HCT116 (cell line): ENCODE results near the gene RYR3. TPM values are rescaled to one million over a fixed set of nuclear protein-coding genes. Genes with fewer than 3 reads are reported as not detected.

Source experiments
- ATAC-seq: fragments of 200-7000 bp; cut with Tn5 transposase; 2 replicates; pipeline ENCODE4 v1.9.1; 2020; ENCODE audit warnings: mild to moderate bottlenecking, moderate library complexity
- BruUV-seq: library from RNA; stranded (reverse); fragments of 400-500 nt; replicated peaks from 2 replicates; lab custom pipeline; 2021; lab: Mats Ljungman, UMichigan
- CTCF ChIA-PET: fragments of 300-600 bp; sonication (Branson Sonifier 250); formaldehyde crosslinking; loops from one replicate; lab custom pipeline; 2021; ENCODE audit warnings: antibody characterized with exemption; lab: Charles Lee
- POLR2A ChIA-PET: fragments of 300-600, 350-600 bp; sonication (Branson Sonifier 250); formaldehyde crosslinking; loops from one replicate; lab custom pipeline; 2021; ENCODE audit warnings: antibody characterized with exemption; lab: Charles Lee
- RAD21 ChIA-PET, 2 experiments: fragments of 300-600 bp; sonication (Branson Sonifier 250); formaldehyde crosslinking; loops; one replicate each; lab custom pipeline; 2023; ENCODE audit warnings: low total read pairs in 2 of 2; ENCODE audit not compliant: uncharacterized antibody in 2 of 2, unreplicated experiment in 2 of 2, low non-redundant PET in 1 of 2; lab: Charles Lee
- DNase-seq: peaks from one replicate; pipeline ENCODE4 v3.0.0-alpha.2; 2010; ENCODE audit warnings: low read depth, low spot score
- H2AFZ ChIP-seq: fragments of 200-600 bp; shearing (Covaris generic), sonication (generic); 2 replicates; pipeline ENCODE4 v1.6.1; 2017; ENCODE audit warnings: low read depth, mixed run types, mixed read lengths, antibody characterized with exemption, low read length; ENCODE audit not compliant: poor library complexity, severe bottlenecking
- H3K27ac ChIP-seq: 2 replicates; pipeline ENCODE4 v1.5.1; 2012; ENCODE audit warnings: low read depth, low read length
- H3K27me3 ChIP-seq: fragments of 200-600 bp; sonication (generic); 2 replicates; pipeline ENCODE4 v1.6.1; 2016; ENCODE audit warnings: mixed run types, low read length, mixed read lengths; ENCODE audit not compliant: insufficient read depth
- H3K36me3 ChIP-seq, 2 experiments: fragments of 200-500 bp in 1 of 2; fragments of 200-600 bp in 1 of 2; sonication (Bioruptor generic) in 1 of 2; sonication (generic) in 1 of 2; 2 replicates each; pipeline versions ENCODE4 v1.5.1 to v1.6.1; 2014 to 2016; ENCODE audit warnings: low read length in 2 of 2, inconsistent platforms in 1 of 2, mixed read lengths in 1 of 2, mixed run types in 1 of 2; ENCODE audit not compliant: insufficient read depth in 2 of 2, control insufficient read depth in 1 of 2
- H3K4me1 ChIP-seq, 2 experiments: fragments of 200-600 bp in 1 of 2; sonication (generic) in 1 of 2; 2 replicates each; pipeline versions ENCODE4 v1.5.1 to v1.6.1; 2012 to 2017; ENCODE audit warnings: low read length in 2 of 2, inconsistent platforms in 1 of 2, mild to moderate bottlenecking in 1 of 2, mixed read lengths in 1 of 2, mixed run types in 1 of 2, moderate library complexity in 1 of 2; ENCODE audit not compliant: insufficient read depth in 2 of 2, control insufficient read depth in 1 of 2
- H3K4me2 ChIP-seq: fragments of 200-600 bp; sonication (generic); 2 replicates; pipeline ENCODE4 v1.6.1; 2017; ENCODE audit warnings: mixed run types, low read length, mixed read lengths
- H3K4me3 ChIP-seq, 2 experiments: fragments of 200-600 bp in 1 of 2; sonication (generic) in 1 of 2; replicated peaks in 1 of 2; 2 replicates each; pipeline ENCODE4 v1.5.1; 2011 to 2016; ENCODE audit warnings: low read length in 2 of 2, control low read depth in 1 of 2, low read depth in 1 of 2, mild to moderate bottlenecking in 1 of 2, mixed read lengths in 1 of 2, mixed run types in 1 of 2
- H3K79me2 ChIP-seq: fragments of 200-600 bp; sonication (generic); 2 replicates; pipeline ENCODE4 v1.6.1; 2017; ENCODE audit warnings: mild to moderate bottlenecking, mixed run types, low read length, moderate library complexity, mixed read lengths; ENCODE audit not compliant: insufficient read depth
- H3K9ac ChIP-seq: fragments of 200-600 bp; sonication (generic); 2 replicates; pipeline ENCODE4 v1.6.1; 2016; ENCODE audit warnings: low read length, mixed read lengths
- H3K9me2 ChIP-seq: fragments of 200-600 bp; sonication (generic), shearing (Covaris generic); 2 replicates; pipeline ENCODE4 v1.6.1; 2017; ENCODE audit warnings: mixed run types, mild to moderate bottlenecking, moderate library complexity; ENCODE audit not compliant: insufficient read depth
- H3K9me3 ChIP-seq, 2 experiments: fragments of 200-500 bp in 1 of 2; fragments of 200-600 bp in 1 of 2; sonication (Bioruptor generic) in 1 of 2; sonication (generic) in 1 of 2; 2 replicates each; pipeline ENCODE4 v1.6.1; 2014 to 2017; ENCODE audit warnings: low read length in 2 of 2, mixed read lengths in 2 of 2, inconsistent platforms in 1 of 2, low read depth in 1 of 2, mild to moderate bottlenecking in 1 of 2, mixed run types in 1 of 2, moderate library complexity in 1 of 2; ENCODE audit not compliant: control insufficient read depth in 1 of 2, insufficient read depth in 1 of 2
- H4K20me1 ChIP-seq: fragments of 200-600 bp; sonication (generic), shearing (Covaris generic); 2 replicates; pipeline ENCODE4 v1.6.1; 2017; ENCODE audit warnings: mixed run types, mild to moderate bottlenecking, moderate library complexity; ENCODE audit not compliant: insufficient read depth
- ATF3 ChIP-seq: IDR thresholded peaks from 2 replicates; pipeline ENCODE4 v1.6.1; 2012
- CBX3 ChIP-seq: IDR thresholded peaks from 2 replicates; pipeline ENCODE4 v1.6.1; 2012; ENCODE audit warnings: low read depth
- CEBPB ChIP-seq: IDR thresholded peaks from 2 replicates; pipeline ENCODE4 v1.6.1; 2012; ENCODE audit warnings: low read depth
- ELF1 ChIP-seq: IDR thresholded peaks from 2 replicates; pipeline ENCODE4 v1.6.1; 2012; ENCODE audit warnings: low read depth, borderline replicate concordance
- EZH2 ChIP-seq: fragments of 200-600 bp; sonication (generic); IDR thresholded peaks from 2 replicates; pipeline ENCODE4 v1.6.1; 2017; ENCODE audit warnings: antibody characterized with exemption, mixed run types
- EZH2phosphoT487 ChIP-seq: fragments of 200-600 bp; IDR thresholded peaks from 2 replicates; pipeline ENCODE4 v1.6.1; 2018; ENCODE audit warnings: antibody characterized with exemption, borderline replicate concordance
- MAX ChIP-seq: IDR thresholded peaks from 2 replicates; pipeline ENCODE4 v1.6.1; 2012
- REST ChIP-seq: IDR thresholded peaks from 2 replicates; pipeline ENCODE4 v1.6.1; 2012; ENCODE audit warnings: low read depth
- SIN3A ChIP-seq: IDR thresholded peaks from 2 replicates; pipeline ENCODE4 v1.6.1; 2012; ENCODE audit warnings: low read depth
- SP1 ChIP-seq: IDR thresholded peaks from 2 replicates; pipeline ENCODE4 v1.6.1; 2012; ENCODE audit warnings: low read depth
- ZFX ChIP-seq: fragments of 450-650 bp; IDR thresholded peaks from 2 replicates; pipeline ENCODE4 v1.6.1; 2017
- ZNF274 ChIP-seq: fragments of 200-500 bp; sonication (Bioruptor generic); IDR thresholded peaks from 2 replicates; pipeline ENCODE4 v1.6.1; 2014; ENCODE audit warnings: mild to moderate bottlenecking, low read depth, low read length, inconsistent platforms
- intact Hi-C: fragments of 100-400 bp; cut with micrococcal nuclease; formaldehyde crosslinking; loops from 2 replicates; pipeline ENCODE4 v1.10.0; 2022
- total RNA-seq: library from RNA; stranded (reverse); gene quantifications from one replicate; pipeline ENCODE4 v1.2.1, GENCODE V29; 2021; ENCODE audit not compliant: unreplicated experiment

The RYR3 gene
- total RNA-seq, 1 experiment from 2014 or later = not detected

DNA sequence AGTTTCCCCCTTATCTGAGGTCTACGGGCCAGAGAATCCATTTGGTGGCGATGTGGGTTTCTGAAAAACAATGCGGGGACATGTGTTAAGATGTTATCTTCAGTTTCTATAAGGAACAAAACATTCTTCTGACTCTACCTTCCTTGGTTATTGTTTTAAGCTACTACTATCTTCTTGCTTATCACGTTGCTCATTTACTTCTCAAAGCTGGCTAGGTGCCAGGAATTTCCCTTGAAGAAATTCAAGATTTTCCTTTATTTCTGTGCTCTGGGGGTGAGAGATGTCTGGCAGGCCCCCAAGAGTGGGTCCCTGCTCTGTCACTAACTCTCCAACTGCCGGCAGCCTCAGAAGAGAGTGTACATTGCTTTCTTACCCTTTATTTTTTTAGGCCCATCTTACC is 119.8 kb downstream of the RYR3 start:
- Histone ChIP-seq H3K4me3 (no peak overlapping the region), H3K79me2 (no peaks in the 10 kb centered on the region), H3K4me2 (no peak overlapping the region), H3K4me1 (no peaks in the 10 kb centered on the region), H2AFZ (no peak overlapping the region), H3K27me3 (peaks cover 46% of the 10 kb centered on the region), H4K20me1 (no peaks in the 10 kb centered on the region), H3K9me3 (no peaks in the 10 kb centered on the region), H3K36me3 (no peaks in the 10 kb centered on the region), H3K9ac (no peak overlapping the region), H3K27ac (no peak overlapping the region), H3K9me2 (no peaks in the 10 kb centered on the region)
- ChIA-PET RAD21 (no interaction called here), CTCF (no interaction called here), POLR2A (no interaction called here)
- BruUV-seq = no TSS peak
- ATAC-seq (no peak), DNase-seq (no peak)
- no peak for TF ChIP-seq ZNF274
- TF ChIP-seq CBX3 = no peak
- no peak for TF ChIP-seq ZFX
- no peak for TF ChIP-seq SP1
- TF ChIP-seq REST = no peak
- no peak for TF ChIP-seq EZH2phosphoT487
- TF ChIP-seq ELF1 = no peak
- intact Hi-C loops = no loop called here

DNA sequence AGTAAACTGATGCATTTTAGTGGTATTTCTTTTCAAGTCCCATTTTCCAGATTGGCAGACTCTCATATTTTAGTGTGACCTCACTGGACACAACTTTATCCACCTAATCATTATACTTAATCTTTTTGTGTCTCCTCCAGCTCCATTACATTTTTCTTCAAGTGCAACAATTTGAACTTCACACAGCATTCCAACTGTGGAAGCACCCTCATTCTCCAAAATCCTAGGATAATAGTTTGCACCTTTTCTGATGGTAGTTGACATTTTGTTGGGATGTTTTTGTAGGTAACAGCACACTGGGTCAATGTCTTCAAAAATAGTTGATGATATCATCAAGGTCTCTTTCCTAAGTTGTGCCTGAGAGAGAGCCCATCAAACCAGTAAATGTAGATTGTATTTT is 123.1 kb downstream of the RYR3 start:
- H3K4me3 ChIP-seq = no peak overlapping the region
- H2AFZ ChIP-seq = no peak overlapping the region
- CTCF ChIA-PET = no interaction called here
- H4K20me1 ChIP-seq = no peaks in the 10 kb centered on the region
- H3K27me3 ChIP-seq = peaks cover 26% of the 10 kb centered on the region
- RAD21 ChIA-PET = no interaction called here
- intact Hi-C loops = no loop called here
- no peak overlapping the region for H3K9ac ChIP-seq
- no peak for ATAC-seq
- no TSS peak for BruUV-seq
- no peaks in the 10 kb centered on the region for H3K9me2 ChIP-seq
- H3K9me3 ChIP-seq = no peaks in the 10 kb centered on the region
- H3K27ac ChIP-seq = no peak overlapping the region
- no peaks in the 10 kb centered on the region for H3K4me1 ChIP-seq
- H3K79me2 ChIP-seq = no peaks in the 10 kb centered on the region
- POLR2A ChIA-PET = no interaction called here
- no peak overlapping the region for H3K4me2 ChIP-seq
- no peaks in the 10 kb centered on the region for H3K36me3 ChIP-seq
- no peak for DNase-seq
- TF ChIP-seq ATF3 (no peak), CEBPB (no peak), MAX (no peak), EZH2 (no peak), SIN3A (no peak)
